PC-9 (cell line): Measurements from ENCODE around the gene ARID5B.
"Not testable (repeated sequence)": the region's sequence is repeated elsewhere in the genome, so short reads cannot be mapped to it uniquely, and the experiment has no call there.

ENCODE experiments used
- CTCF ChIP-seq: fragments of 200-600 bp; sonication (generic); conservative IDR thresholded peaks from 2 replicates; pipeline ENCODE4 v1.6.1; 2017; ENCODE audit warnings: mixed run types, antibody characterized with exemption, mild to moderate bottlenecking, moderate library complexity
- EZH2 ChIP-seq: fragments of 200-600 bp; sonication (generic); IDR thresholded peaks from 2 replicates; pipeline ENCODE4 v1.8.0; 2017; ENCODE audit warnings: antibody characterized with exemption, low read depth

- not testable (repeated sequence) for TF ChIP-seq CTCF, EZH2
Measured at GRCh38 chr10:61867817-61868216, 33.7 kb upstream of the ARID5B start.
